M059J (cell line): ENCODE measurements around the gene PELI3. TPM values are rescaled to one million over a fixed set of nuclear protein-coding genes. Genes with fewer than 3 reads are reported as not detected.

Experiments
- DNase-seq: peaks from one replicate; pipeline ENCODE4 v3.0.0-alpha.2; 2012; ENCODE audit warnings: low read depth
- total RNA-seq: library from RNA; depleted of rRNA; stranded (reverse); fragments of >200 nt; shearing (Covaris generic); gene quantifications from 2 replicates; pipeline ENCODE4 v1.2.3, GENCODE V29; 2014

The PELI3 gene
- total RNA-seq, 1 experiment from 2014 or later: 11.9 TPM

DNA sequence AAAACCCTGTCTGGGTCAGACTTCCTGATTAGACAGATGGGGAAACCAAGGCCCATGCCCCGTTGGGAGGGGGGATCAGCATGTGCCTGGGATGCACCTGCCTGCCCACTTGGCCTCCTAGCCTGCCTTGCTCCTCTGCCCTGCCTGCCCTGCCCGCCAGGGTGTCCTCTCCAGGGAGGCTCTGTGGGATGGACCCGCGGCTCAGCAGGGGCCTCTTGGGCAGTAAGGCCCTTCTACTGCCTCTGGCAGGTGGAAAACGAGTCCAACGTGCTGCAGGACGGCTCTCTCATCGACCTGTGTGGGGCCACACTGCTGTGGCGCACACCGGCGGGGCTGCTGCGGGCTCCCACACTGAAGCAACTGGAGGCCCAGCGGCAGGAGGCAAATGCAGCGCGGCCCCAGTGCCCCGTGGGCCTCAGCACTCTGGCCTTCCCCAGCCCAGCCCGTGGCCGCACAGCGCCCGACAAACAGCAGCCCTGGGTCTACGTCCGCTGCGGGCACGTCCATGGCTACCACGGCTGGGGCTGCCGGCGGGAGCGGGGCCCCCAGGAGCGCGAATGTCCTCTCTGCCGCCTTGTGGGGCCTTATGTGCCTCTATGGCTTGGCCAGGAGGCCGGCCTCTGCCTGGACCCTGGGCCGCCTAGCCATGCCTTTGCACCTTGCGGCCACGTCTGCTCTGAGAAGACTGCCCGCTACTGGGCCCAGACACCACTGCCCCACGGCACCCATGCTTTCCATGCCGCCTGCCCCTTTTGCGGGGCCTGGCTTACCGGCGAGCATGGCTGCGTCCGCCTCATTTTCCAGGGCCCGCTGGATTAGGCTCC is 8.9 kb downstream of the PELI3 start:
- DNase-seq: no peak

DNA sequence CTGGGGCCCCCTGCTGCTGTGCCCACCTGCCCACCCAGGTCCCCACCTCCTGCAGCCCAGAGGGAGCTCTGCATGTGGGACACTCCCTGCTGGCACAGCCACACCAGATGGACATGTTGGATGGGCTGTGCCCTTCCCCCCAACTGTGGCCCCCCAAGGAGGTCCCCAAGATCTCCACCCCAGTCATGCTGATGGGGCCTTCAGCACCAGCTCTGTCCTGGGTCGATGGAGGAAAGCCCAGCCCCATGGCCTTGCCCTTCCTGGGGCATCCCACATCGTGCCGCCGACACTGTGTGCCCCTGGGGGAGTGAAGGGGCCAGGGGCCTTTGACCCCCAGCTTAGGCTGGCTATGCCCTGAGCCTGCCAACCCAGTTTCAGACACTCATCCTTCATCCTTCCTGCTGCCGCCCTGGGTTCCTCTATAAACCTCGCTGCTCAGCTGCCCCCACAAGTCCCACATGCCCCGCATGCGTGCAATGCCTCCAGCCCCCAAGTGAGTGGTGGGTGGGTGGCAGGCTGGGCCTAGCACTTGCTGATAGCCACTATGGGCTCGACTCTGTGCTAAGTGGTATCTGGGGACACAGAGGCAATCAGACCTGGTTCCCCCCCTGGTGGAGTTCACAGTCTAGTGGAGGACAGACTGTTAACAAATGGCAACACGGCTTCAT is 9.6 kb downstream of the PELI3 start:
- DNase-seq: no peak

DNA sequence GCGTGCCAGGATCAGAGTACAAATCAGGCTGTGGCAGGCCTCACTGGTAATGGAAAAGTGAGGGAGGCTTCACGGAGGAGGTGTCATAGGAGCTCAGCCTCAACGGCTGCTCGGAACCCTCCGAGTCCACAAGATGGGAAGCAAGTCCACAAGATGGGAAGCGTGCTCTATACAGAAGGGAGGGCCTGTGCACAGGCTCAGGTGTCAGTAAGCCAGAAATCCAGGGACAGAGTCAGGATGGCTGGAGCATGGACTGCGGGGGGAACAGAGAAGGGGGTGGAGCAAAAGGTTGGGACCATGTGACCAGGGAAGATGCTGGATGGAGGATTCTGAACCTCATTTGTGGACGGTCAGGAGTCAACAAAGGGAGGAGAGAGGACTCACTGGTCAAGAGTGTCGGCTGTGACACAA is 10.1 kb downstream of the PELI3 start:
- DNase-seq: no peak

DNA sequence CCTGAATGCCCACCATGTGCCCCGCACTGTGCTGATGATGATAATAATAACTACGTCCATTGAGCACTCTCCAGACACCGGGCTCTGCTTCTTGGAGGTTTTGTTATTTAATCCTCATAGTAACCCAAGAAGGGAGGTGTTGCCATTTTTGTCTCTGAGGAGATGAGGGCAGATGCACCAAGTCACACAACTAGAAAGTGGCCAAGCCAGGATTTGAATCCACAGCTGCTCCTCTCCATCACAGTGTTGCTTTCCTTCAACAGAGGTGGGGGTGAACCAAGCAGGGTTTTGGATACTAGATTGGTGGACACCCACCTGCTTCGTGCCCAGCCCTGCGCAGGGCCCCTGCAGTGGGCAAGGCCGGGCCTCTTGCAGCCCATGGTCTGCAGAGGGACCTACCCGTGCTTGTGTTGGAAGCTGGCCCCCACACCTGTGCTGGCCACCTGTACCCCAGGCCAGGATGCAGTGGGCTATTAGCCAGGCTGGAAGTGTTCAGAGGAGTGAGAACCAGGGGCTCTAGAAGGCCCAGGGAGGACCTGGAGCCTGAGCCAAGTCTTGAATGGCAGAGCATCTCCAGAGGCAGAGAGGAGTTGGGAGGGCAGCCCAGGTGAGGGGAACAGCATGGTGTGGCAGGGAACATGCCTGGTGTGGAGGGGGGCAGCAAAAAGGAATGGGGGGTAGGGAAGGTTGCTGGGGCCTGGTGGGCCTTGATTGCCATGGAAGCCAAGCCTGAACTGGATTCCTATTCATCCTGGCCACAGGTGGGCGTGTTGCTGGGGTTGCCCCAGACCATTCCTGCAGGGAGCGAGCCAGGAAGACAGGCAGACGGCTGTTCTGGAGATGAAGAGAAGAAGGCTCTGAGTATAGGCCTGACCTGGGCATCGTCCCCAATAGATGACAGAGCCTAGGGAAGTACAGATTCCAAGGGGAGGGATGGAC is 10.8 kb downstream of the PELI3 start:
- DNase-seq: no peak

DNA sequence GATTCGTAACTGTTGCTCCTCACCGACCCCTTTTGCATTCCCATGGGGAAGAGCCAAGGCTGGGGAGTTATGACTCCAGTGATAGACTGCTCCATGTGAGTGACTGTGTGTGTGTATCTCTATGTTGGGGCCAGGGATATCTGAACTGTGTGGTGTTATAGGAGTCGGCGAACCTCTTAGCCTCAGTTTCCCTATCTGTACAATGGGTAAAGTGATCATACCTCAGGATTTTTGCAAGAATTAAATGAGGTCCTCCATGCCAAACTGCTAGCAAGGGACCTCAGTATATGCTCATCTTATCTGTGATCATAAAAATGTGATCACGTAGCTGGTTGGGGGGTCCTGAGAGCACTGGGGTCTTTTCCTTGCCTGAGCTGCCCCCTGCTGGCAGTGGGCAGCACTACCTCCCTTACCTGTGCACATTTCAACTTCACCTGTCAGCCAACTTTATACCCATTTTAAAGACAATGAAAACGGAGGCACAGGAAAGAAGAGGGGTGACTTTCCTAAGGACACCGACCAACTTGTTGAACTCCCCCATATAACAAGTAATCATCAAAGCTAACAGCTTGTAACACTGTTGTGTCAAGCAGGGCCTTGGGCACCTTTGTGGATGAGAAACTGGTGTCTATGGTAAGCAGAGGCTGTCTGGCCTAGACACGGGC is 12.2 kb downstream of the PELI3 start:
- DNase-seq: no peak

DNA sequence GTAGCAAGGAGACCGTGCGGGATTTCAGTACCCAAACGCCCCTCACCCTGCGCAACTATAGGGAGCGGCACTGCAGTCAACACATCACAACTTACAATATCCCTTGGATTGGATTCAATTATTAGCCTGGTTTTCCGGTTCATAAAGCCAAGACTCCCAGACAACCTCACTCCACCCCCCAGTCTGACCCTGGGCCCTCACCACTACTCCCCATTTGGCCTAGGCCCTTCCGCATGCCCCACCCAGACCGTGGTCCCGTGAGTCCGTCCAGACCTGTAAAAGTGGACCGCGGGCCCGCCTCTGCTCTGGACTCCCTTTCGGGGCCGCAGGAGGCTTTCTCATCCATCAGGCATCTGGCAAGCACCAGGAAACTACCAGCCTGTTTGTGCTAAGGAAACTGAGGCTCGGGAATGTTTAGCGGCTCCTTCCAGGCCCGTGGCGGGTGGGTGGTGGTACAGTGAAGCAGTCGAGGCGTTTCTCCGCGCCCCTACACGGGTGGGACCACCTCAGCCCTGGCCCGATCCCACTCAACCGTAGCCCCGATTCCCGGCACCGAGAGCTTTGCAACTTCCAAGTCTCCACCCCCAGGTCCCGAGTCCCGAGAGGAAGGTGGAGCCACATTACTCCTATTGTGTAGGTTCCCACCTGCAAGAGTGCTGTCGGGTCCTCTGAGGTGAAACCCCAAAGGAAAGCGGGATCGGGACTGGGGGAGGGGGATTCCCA is 12.8 kb downstream of the PELI3 start:
- DNase-seq: peak; percentile 58

DNA sequence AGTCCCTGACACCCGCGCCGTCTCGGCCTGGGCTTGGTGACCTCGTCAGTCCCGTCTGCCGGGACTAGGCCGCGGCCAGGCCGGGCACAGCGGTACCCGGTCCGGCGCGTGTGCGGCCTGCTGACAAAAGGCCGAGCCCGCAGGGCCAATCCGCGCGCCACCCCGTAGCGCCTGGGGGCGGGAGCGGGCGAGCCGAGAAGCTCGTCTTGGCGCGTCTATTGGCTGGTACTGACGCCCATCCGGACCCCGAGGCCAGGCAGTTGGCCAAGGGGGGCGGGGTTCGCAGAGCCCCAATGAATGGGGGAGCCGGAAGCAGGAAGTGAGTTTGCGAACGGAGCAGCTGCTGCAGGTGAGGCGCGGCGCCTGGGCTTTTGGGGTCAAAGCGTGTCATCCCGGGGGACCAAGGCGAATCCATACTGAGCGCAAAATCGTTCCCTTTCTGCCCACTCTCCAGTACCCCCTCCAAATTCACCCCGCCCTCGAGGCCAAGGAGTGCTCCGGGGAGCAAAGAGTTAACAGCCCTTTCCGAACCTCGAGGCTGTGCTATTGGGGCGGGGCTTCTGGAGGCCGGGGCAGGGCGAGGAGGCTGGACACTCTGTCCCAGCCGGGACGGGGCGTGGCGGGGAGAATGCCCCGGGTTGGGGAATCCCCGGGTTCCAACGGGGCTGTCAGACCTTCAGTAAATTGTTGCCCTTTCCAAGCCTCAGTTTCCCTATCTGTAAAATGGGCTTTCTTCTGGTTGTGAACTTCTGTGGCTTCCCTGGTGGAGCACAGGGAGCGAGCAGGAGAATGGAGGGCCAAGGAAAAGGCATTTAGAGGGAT is 13.6 kb downstream of the PELI3 start, which contains the start of gene DPP3:
Gene DPP3, plus strand, starts transcription at position 318 of the 822 bp plus-strand sequence. CDS start 1,767 bp downstream, outside the sequence.
- peak; percentile 96 for DNase-seq

DNA sequence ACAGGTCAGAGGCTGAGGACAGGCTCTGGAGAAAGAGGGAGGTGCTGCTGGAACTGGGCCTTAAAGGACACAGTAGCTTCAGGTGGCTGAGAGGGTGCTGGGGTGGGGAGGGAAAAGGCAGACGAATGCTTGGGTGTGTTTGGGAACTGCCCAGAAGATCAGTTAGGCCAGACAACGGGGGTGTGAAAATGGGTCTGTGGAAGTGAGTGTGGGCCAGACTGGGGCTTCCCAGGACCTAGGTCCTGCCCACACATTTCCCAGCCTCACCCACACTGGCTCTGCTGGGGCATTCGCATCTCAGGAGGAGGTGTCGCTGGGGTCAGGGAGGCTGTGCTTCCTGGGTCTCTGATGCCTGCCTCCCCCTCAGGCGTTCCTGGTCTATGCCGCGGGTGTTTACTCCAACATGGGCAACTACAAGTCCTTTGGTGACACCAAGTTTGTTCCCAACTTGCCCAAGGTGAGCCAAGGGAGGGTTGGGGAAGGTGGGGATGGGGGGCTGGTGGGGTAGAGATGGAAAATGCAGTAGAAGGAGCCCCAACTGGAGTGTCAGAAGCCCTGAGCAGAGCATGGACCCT is 18.2 kb downstream of the PELI3 start:
- no peak for DNase-seq

DNA sequence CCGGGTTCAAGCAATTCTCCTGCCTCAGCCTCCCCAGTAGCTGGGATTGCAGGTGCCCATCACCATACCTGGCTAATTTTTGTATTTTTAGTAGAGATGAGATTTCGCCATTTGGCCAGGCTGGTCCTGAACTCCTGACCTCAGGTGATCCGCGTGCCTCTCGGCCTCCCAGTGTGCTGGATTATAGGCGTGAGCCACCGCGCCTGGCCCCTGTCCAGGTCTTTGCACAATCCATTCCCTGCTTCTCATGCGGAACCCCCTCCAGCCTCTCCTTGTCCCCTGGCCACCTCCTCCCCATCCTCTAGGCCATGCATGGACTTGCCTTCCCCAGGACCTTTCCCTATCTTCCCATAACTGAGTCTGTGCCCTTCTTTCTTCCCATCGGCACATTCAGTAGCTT is 22.3 kb downstream of the PELI3 start:
- DNase-seq: no peak

DNA sequence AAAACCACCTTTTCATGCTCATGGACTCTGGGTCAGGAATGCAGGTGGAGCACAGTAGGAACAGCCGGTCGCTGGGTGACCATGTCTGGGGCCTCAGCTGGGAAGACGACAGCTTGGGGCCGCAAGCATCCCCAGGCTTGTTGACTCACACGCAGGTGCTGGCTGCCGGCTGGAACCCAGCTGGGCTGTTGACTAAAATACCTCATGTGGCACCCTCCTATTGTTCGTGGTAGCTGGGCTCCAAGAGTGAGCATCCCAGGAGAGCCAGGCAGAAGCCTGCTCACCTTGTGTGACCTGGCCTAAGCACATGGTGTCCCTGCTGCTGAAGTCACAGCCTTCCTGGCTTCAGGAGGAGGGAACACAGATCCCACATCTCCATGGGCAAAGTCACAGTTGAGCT is 22.9 kb downstream of the PELI3 start:
- no peak for DNase-seq

DNA sequence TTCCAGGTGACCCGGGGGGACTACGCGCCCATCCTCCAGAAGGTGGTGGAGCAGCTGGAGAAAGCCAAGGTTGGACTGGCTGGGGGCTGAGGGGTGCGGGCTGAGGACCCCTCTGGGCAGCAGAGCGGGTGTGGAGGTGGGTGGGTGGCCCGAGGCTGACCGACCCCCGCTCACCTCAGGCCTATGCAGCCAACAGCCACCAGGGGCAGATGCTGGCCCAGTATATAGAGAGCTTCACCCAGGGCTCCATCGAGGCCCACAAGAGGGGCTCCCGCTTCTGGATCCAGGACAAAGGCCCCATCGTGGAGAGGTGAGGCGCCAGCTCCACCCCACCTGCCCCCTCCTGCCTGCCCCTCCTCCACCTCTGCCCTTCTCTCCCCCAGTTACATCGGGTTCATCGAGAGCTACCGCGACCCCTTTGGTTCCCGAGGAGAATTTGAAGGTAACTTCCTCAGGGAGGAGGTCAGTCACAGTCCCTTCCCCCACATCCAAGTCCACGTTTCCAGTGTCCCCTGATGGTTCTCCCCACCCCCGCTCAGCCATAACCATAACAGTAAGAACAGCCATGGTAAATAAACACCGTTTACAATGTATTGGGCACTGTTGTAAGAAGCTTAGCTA is 24.7 kb downstream of the PELI3 start:
- no peak for DNase-seq

DNA sequence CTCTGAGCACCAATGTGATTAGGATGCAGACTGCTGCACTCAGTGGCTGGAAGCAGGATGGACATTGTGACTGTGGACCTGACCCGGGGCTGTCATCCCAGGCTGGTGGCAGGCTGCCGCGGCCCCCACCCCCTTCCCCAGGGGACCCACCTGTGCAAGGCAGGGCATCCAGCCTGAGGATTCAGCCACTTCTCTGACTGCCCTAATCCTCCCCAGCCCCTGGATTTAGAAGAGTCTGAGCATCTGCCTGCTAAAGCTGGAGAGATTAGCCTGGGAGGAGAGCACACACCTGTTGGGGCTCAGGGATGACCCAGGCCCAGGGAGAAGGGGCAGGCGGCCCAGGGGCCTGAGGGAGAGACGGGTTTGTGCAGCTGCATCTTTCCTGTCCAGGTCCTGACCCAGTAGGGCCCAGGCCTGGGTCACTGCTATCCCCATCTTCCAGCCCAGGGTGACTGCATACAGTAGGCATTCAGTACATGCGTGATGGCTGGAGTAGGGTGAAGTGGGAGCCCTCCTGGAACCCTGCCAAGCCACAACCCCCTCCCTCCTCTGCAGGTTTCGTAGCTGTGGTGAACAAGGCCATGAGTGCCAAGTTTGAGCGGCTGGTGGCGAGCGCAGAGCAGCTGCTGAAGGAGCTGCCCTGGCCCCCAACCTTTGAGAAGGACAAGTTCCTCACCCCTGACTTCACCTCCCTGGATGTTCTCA is 25.6 kb downstream of the PELI3 start:
- no peak for DNase-seq

DNA sequence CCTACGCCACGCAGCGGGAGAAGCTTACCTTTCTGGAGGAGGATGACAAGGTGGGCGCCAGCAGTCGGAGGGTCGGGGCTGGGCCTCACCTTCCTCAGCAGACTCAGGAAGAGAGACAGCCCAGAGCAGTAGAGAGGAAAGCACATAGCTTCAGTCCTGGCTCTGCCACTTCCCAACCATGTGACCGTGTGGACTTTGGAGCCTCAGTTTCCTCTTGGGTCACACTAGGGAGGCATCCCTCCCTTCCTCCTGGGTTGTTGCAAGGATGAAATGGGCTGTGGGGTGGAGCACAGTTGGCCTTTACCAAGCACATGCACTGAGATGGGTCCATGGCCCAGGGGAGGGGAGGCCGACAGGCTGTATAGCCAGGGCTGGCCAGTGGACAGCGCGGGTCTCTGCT is 26.4 kb downstream of the PELI3 start:
- no peak for DNase-seq

DNA sequence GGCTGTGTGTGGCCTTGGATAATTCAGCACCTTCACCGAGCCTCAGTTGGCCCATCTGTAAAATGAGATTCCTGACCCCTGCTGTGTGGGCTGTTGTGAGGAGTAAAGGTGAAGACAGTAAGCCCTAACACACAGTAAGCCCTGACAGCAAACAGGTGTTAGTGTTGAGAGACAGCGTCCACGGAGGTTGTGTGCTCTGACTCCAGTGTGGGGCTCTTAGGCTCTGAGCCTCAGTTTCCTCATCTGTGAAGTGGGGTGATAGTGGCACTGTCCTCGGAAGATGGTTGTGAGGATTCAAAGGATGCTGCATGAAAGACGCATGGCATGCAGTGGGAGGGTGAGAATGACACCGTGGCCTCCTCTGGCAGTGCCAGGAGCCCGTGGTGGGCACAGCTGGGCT is 27.8 kb downstream of the PELI3 start:
- DNase-seq: no peak

DNA sequence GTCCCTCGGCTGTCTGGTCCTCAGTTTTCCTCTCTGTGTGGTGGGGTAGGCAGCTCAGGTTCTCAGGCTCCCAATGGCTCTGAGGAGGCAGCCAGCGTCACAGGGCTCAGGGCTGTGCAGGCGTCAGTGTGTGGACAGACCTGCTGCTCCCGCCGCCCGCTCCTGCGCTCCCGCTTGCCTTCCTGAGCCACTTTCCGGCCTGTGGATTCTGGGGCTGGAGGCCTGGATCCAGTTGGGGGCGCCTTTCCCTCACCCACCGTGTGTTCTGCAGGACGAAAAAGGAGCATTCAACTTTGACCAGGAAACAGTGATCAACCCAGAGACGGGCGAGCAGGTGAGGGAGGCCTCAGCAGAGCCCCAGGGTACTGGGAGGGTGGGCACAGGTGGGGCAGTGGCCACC is 28.2 kb downstream of the PELI3 start:
- DNase-seq: no peak

DNA sequence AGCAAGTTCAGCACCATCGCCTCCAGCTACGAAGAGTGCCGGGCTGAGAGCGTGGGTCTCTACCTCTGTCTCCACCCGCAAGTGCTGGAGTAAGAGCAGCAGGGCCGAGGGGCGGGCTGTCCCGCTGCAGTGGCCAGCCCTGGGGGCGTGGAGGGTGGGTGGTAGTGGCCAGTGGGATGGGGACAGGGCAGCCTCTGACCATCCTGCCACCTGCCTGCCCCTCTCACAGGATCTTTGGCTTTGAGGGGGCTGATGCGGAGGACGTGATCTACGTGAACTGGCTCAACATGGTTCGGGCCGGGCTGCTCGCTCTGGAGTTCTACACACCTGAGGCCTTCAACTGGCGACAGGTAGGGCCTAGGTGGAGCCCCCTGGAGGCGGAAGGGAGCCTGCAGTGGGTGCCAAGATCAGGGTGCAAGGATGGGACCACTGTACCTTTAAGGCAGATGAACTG is 28.7 kb downstream of the PELI3 start:
- no peak for DNase-seq

DNA sequence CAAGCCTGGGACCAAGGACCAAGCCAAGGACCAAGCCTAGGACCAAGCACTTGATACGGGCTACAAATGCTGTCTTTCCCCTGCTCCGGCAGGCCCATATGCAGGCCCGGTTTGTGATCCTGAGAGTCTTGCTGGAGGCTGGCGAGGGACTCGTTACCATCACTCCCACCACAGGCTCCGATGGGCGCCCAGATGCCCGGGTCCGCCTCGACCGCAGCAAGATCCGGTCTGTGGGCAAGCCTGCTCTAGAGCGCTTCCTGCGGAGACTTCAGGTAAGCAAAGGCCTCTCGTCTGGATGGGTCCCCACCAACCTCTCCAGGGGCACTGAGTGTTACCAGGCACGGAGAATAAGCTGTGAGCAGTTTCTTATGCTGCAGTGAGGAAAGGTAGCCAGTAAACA is 30.5 kb downstream of the PELI3 start:
- no peak for DNase-seq

DNA sequence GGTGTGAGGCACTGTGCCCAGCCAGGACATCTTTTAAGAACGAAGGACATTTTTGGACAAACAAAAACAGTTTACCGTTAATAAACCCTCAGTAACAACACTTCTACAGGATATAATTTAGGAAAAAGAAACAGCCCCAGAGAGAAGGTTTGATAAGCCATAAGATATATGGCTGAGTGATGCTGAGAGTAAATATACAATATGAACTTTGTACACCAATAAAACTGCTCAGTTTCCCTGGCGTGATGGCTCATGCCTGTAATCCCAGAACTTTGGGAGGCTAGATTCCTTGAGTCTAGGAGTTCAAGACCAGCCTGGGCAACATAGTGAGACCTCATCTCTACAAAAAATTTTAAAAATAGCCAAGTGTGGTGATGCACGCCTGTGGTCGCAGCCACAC is 31.8 kb downstream of the PELI3 start:
- DNase-seq: no peak
